HG03521 (cell line): ENCODE measurements around the gene SCN2B.

Experiments
- ATAC-seq: cut with Tn5 transposase; IDR thresholded peaks from one replicate; pipeline ENCODE4 v1.9.1; 2021; ENCODE audit warnings: mild to moderate bottlenecking, moderate library complexity; ENCODE audit not compliant: unreplicated experiment

SCN2B gene, protein sequence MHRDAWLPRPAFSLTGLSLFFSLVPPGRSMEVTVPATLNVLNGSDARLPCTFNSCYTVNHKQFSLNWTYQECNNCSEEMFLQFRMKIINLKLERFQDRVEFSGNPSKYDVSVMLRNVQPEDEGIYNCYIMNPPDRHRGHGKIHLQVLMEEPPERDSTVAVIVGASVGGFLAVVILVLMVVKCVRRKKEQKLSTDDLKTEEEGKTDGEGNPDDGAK

DNA sequence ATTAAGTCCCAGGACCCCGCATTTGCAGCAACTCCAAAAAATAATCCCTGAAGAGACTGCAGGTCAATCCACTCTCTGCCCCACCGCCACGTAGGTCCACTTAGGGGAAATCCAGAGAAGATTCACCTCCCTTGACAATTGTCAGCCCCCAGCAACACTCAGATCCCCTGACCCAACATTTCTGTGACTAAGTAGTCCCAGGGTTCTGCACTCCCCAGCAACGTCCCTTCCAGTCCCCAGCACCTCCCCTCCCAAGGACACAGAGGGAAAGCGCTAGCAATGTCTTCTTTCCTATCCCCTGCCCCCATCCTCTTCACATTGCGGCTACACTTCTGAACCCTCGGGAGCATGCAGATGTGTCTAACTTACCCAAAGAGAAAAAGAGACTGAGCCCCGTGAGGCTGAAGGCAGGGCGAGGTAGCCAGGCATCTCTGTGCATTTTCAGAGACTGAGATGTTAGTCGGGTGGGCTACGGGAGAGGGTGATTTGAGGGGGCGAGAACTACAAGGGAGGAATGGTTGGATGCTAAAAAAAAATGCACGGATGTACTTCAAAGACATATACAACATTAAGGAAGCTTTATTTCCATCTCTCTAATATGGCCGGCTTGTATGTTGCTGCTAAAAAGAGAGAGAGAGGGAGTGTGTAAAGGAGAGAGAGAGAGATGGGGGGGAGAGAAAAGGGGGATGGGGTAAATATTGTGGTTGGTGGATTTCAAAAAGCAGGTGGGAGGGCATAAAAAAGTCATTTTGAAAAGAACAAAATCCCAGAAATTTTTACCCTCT is at the start of gene SCN2B:
TSS of gene SCN2B (minus strand) at position 647 of the 785 bp plus-strand sequence. CDS start at position 439, 208 bp downstream.
- ATAC-seq: no peak

DNA sequence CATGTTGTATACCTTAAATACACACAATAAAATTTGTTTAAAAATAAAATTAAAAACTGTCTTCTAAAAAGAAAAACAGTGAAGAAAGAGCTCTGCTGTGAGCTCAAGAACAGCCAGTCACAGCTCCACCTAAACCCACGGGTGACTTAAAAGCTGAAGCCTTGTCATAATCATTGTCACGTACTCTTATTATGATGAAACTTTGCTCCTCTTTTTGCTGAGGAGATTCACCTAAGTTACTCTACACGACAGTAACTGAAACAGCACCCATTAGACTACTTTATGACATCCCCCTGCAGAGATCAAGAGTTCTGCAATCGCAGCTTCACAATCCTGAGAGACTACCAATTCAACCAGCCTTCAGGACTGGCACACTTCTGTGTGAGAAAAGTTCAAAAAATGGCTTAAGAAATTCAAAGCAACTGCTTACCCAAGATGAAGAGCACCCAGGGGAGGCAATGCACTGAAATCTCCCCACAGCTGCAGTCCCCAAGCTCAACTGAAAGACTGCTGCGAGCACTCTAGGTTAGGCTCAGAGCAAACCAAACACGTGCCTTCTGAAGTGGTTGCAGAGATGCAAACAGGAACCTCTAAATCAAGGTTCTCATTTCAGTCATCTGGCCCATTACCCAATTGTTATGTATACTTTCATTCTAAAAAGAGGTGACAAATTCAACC is 48.2 kb upstream of the SCN2B start, which contains the start of gene JAML:
TSS of gene JAML (minus strand) at position 501 of the 678 bp plus-strand sequence. CDS start 10,145 bp downstream, outside the sequence.
- ATAC-seq: no peak

DNA sequence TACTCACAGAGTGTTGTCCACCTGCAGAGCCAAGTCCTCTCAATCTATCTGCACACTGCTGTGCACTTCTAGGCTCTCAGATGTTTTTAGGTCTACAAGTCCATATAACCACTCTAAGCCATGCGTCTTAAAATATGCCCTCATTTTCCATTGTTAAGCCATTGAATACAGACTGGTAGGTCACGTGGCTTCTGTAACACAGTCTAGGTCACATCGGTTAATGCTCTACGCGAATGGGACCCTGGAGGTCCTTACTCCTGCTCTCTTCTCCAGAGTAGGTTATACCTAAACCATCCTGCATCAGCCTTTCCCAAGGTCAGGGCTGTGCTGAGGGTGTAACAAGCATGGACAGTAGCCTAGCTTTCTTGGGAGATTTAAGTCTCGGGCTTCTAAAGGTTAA is 47.6 kb upstream of the SCN2B start:
- ATAC-seq: no peak

DNA sequence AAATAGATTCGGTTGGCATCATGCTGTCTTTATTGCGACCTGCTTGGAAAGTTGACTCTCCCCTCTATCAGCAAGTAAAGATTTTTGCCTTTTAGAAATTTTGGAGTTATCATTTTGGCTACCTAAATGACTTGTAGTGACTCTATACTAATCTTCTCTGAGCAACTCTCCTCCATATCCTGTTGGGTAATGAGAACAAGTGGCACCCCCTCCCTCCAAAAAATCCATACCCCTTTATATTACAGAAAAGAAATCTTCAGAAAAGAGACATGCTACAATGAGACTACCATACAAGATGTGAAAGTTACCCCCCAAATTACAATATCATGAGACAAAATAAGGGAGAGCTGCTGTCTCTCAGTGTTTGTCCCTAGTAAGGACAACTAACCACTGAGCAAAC is 47.1 kb upstream of the SCN2B start:
- no peak for ATAC-seq

DNA sequence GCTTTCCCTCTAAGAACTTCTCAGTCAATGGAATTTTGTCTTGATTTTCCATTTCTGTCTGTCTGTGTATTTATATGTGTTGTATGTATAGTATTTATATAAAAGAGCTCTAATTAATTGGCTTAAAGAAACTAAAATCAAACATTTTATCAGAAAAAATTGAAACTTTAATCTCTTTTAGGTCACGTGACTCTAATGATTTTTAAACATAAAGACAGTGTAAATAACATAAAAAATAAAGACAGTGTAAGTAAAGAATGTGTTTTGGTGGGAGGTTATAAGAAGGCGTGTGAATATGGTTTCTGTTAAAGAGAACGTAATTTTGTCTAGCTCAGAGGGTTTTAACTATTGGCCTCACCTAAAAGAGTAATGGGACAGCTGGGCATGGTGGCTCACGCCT is 46.0 kb upstream of the SCN2B start:
- no peak for ATAC-seq

DNA sequence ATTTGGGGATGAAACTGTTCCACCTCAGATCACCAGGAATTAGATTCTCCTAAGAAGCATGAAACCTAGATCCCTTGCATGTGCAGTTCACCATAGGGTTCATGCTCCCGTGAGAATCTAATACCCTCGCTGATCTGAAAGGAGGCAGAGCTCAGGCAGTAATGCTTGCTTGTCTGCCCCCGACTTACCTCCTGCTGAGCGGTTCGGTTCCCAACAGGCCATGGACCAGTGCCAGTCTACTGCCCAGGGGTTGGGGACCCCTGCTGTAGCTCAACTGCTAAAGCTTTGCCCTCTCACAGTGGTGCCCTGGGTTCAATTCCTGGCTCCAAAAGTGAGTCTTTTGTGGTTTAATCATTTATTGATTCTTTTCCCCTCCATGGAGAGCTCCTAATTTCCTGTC is 45.0 kb upstream of the SCN2B start:
- ATAC-seq: no peak

DNA sequence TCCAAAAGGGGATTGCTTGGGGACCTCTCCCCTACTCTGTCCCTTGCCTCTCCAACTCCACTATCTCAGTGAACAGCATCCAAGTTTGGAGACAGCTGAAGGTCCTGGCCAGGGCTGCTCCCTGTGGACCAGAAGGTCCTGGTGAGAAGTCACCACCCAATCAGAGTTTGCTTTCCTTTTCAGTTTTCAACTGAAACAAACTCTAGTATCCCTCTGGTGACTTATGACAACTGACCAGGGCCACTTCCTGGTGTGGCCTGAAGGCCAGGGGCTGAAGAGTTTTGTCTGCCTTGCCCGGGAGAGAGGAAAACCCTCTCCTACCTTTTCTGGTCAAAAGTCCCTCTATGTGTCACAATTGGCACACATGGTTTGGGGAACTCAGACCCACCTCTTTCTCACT is 43.3 kb upstream of the SCN2B start:
- no peak for ATAC-seq

DNA sequence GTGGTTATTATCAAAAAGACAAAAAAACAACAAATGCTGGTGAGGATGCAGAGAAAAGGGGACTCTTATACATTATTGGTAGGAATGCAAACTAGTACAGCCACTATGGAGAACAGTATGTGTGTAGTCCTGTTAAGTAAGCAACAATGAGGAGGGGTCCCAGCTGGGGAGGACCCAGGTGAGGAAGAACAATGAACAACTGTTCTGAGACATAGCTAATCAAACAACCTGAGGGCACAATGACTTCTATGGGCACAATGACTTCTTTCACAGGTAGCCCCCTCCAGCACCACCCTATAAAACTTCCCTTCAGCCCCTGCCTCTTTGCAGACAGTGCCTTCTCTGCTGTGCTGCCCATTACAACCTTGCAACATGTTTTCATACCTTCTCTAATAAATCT is 42.8 kb upstream of the SCN2B start:
- ATAC-seq: no peak

DNA sequence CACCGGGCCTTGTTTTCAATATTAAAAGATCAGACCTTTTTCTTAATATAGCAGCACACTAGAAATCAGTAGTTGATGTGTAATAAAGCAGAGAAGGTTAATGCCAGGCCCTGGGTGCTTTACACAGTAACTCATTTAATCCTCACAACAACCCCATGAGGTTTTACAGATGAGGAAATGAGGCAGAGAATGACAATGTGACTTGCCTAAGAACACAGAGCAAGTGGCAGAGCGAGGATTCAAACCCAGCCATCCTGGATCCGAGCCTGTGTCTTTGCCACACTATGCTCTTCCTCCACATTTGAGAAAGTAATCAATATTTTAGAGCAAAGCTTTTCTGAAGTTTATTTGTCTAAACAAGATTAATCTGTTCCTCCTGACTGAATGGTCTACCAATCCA is 41.1 kb upstream of the SCN2B start:
- ATAC-seq: no peak

DNA sequence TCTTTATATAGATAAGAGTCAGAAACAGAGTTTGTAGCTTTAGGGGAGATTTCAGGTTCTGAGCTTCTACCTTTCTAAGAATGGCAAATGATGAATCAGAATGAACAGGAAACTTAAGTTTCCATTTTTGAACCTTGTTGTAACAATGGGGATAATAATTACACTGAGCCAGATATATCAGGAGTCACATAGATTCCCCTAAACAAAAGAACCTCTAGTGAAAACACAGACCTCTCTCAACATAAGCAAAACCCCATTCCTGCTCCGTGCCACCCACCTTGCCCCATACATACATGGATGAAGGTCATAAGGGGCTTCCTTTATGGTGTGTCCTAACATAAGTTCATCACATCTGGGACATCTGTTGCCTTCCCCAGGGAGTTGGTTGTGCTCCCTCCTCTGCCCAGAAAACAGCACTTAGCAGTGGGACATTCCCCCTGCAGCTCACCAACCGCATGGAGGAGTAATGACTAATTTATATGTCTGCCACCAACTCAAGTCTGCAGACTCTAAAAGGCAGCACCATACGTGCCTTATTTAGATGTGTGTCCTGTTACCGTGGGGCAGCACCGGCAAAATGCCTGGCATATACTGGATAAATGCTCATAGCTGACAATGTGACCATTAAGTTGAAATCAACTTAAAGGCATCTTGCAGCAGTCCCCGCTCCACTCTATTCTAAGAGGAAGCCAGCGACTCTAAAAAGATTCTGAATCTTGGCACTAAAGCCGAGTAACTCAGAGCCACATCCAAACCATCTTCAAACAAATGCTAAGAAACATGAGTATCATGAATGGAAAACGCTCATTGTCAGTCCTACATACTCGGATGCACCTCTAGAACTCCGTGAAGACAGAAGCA is 40.4 kb upstream of the SCN2B start:
- ATAC-seq: no peak

DNA sequence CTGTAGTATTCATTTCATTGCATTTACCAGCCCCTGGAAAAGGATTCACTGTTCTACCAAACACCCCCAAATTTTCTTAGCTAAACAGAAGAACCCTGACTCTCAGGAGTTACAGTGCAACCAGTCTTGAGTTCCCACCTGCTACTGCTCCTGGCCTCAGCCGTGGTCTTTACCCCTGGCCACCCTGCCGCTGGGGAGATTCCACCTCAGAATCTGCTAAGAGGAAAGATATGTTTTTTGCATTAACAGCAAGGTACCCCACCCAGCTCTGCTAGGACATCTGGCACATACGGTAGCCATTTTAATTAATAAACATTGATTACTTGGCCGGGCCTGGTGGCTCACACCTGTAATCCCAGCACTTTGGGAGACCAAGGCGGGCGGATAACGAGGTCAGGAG is 39.3 kb upstream of the SCN2B start:
- ATAC-seq: no peak

DNA sequence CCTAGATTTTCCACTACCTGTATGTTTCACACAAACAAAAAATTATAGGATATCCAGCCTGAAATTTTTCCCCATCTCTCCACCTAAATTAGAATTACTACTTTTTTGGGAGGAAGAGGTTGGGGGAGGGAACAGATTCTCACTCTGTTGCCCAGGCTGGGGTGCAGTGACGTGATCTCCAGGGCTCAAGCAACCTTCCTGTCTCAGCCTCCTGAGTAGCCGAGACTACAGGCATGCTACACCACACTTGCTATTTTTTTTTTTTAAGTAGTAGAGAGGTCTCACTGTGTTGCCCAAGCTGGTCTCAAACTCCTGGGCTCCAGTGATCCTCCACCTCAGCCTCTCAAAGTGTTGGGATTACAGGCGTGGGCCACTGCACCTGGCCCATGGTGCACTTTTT is 38.8 kb upstream of the SCN2B start:
- ATAC-seq: no peak

DNA sequence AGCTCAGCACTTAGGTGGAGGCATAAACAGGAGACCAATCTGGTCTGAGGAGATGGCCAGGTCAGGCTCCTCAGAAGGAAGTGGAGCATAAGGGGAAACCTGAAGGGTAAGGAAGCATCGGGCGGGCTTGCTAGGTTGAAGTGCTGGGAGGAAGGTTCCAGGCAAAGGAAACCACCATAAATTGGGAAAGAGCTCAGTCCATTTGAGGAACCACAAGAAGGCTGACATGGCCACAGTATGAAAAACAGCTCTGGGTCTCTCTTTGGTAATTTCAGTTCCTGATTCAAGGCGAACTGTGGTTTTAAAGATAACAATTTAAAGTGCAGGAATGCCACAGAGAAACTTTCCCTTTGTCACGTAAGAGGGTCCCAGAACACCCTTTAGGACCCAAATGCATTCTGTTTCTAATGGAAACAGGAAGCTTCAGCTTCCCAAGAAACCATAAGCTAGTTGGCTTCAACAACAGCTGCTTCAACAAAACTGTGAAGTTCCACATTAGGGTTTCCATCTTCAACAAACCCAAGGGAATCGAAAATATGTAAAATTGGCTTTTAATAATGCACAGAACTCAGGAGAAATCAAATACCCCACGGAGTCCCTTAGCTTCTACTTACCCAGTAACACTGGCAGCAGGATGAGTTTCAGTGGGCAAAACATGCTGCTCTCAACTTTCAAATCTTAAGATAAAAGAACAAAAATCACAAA is 37.9 kb upstream of the SCN2B start:
- ATAC-seq: no peak

DNA sequence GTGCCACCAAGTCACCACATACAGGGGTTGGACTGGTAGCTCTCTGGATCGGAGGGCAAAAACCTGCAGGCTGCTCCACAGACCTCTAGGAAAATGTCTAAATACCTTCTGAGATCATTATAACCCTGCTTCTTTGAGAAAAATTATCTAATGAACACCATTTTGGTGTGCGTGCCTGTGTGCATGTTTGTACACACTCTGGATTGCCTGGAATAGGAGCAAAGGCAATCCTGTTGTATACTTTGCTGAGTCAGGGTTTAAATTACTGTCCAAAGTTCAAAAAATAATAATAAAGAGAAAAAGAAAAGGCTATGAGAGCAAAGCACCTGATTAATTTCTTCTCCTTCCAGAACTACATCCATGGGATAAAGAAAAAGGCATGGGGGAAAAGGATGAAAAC is 37.3 kb upstream of the SCN2B start:
- no peak for ATAC-seq

DNA sequence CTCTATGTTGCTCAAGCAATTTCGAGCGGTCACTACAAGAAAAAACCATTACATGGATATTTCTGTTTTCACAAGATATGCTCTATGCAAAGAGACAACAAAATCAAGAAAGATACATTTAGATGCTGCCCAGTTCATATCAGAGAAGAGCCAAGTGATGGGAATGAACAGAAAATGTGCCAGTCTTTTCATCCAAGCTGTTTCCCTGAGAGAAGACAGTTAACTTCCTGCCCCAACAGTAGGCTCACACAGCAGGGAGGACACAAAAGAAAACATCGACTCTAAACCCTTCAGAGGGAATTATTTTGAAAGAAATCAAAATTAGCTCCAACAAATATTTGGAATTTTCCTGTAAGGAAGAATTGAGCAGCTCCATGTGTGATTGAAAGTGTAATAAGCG is 36.8 kb upstream of the SCN2B start:
- ATAC-seq: no peak

DNA sequence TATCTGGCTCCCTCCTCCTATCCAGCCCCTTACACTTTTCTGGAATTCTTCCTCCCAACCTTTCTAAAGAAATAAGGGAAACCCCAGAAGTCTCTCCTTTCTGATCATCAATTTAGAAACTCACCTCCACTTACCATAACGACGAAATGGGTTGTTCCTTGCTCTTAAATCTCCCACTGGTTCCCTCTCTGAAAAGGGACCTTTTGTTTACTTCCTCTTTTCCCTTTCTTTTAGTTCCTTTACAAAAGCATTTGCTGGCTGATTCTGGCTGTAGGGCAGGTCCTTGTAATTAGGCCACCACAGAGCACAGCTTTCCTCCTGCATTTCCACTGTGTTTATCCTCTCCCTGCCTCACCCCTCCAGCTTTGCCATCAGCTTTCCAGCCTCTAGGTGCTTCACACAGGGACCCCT is 36.3 kb upstream of the SCN2B start:
- no peak for ATAC-seq

DNA sequence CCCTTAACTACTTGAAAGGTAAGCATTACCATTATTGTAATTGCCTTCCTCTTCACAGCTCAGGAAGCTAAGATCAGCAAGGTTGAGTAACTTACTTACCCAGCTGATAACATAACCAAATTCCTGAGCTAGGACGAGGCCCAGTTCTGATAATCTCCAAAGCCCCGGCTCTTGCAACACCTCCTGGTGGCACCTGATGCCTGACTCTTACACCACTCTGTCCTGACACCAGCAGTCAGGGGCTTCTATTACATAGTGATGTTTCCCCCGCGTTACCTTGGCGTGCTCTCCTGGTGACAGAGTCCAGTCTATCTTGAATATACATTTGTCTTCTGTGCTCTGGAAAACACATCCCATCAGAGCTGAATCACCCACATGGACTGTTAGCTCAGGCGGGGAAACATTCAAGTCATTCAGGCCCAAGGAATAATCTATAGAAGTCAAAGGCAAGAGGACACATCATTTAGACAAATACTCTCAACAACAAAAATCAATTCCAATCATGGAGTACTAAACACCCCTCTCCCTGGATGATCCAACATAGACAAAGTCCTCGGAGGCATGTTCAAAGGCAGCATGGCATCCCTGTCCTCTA is 35.8 kb upstream of the SCN2B start:
- ATAC-seq: no peak

DNA sequence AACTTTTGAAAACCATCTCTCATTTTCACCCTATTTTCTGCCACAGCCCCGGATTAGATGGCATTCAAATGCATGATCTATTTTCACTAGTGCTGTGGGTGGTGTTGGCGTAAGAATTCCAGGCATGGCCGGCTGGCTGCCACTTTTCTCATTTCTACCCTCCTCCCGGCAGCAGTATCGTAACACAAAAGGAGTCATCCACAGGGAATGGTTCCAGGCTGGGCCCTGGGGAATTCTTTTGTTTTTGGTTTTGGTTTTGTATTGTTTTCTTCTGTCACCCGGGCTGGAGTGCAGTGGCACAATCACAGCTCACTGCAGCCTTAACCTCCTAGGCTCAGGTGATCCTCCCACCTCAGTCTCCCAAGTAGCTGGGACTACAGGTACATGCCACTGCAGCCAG is 34.6 kb upstream of the SCN2B start:
- no peak for ATAC-seq

DNA sequence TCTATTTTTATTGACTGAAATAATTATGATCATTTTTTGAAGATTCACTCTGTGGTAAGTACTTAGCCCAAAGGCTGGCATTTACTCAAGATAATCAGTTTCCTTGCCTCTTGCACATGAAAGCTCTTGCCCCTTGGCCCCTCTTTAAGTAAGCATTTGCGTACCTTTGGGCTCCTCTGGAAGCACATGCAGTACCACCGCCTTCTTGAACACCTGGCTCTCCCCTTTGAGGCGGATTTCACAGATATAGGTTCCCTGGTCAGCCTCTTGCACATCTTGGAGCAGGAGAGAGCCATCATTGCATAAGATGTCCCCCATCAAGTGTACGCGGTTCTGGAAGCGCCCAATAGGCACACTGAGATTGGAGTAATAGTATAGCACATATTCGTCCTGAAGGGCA is 33.9 kb upstream of the SCN2B start:
- ATAC-seq: no peak

DNA sequence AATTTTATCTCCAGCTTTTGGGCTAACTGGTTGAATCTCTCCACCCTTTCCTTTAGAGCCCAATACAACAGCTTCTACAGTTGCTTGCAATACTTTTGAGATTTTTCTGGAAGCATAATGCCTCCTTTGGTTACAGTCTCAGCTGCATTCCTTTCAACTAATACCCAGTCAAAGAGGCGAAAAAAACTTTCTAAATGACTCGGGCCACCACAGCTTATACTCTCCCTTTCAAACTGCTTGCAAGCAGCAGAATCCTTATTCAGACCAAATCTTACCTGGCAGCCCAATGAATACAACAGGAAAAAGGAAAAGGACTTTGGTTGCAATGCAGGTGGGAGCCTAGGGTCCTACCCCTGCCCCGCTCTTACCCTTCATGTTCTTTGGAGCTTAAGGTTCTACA is 32.6 kb upstream of the SCN2B start:
- ATAC-seq: no peak
